Activated CD4-positive, alpha-beta memory T cell treated with anti-CD3 and anti-CD28 coated beads, Interleukin-2, amount 10 ng/mL, durations not matched to agents 7 days and 5 days (primary cell): ENCODE results near the gene GSDME. TPM values are rescaled to one million over a fixed set of nuclear protein-coding genes. Genes with fewer than 3 reads are reported as not detected.

ENCODE experiments used
- CTCF ChIA-PET: fragments of 350-600 bp; sonication (Branson Sonifier 250); formaldehyde crosslinking; loops from one replicate; lab custom pipeline; 2021; ENCODE audit warnings: antibody characterized with exemption, inconsistent platforms; lab: Charles Lee
- POLR2A ChIA-PET: fragments of 350-600 bp; sonication (Branson Sonifier 250); formaldehyde crosslinking; loops from one replicate; lab custom pipeline; 2021; ENCODE audit warnings: antibody characterized with exemption; lab: Charles Lee
- DNase-seq: peaks from one replicate; pipeline ENCODE4 v3.0.0-alpha.2; 2020
- H3K27ac Mint-ChIP-seq: one replicate; pipeline ENCODE4 v1.8.0; 2021; ENCODE audit warnings: mild to moderate bottlenecking, mixed read lengths
- H3K27me3 Mint-ChIP-seq: one replicate; pipeline ENCODE4 v1.8.0; 2021; ENCODE audit warnings: mixed read lengths
- H3K36me3 Mint-ChIP-seq: one replicate; pipeline ENCODE4 v1.8.0; 2021; ENCODE audit warnings: low read depth, mixed read lengths
- H3K4me1 Mint-ChIP-seq: one replicate; pipeline ENCODE4 v1.8.0; 2021; ENCODE audit warnings: mixed read lengths
- H3K4me3 Mint-ChIP-seq: one replicate; pipeline ENCODE4 v1.8.0; 2021; ENCODE audit warnings: mild to moderate bottlenecking, mixed read lengths
- H3K9me3 Mint-ChIP-seq: one replicate; pipeline ENCODE4 v1.8.0; 2021; ENCODE audit warnings: mixed read lengths
- total RNA-seq, 2 experiments: library from RNA; stranded (reverse); gene quantifications; one replicate each; pipeline ENCODE4 v1.2.3, GENCODE V29; 2021

Gene GSDME
- total RNA-seq, 2 experiments from 2014 or later, result 1.7 to 1.8 TPM

DNA sequence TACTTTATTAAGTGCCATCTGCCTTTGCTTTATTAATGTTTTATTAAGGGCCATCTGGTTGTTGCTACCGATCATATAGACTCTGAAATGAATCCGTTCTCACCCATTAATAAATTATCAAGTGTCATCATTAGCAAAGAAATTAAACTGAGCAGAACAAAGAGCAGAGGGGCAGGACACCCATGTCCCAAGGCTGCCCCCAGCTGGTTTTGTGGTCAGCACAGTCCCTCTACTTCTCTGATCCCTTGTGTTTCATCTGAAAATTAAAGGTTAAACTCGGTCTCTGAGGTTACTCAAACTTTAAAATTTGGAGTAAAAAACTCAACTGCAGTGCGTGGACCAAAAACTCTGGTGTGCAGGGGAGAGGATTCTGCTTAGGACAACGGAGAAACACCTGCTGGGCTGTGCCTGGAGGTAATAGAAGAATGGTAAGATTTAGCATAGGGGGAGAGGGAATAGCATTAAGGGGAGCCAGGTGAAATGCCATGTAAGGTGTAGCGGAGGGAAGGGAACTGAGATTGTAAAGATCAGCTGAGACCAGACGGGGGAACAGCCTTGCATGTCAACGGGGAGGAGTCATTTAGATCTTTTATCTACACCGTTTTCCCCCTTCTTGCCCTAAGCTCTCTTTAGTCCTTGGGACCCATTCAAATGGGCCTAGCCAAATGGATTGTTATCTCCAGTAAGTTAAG, 10.8 kb upstream of the GSDME start:
- peaks cover 6% of the 10 kb centered on the region for H3K36me3 Mint-ChIP-seq
- no peak overlapping the region for H3K27ac Mint-ChIP-seq
- peaks cover 28% of the 10 kb centered on the region for H3K27me3 Mint-ChIP-seq
- CTCF ChIA-PET, result interaction anchor here (1.0 to 1.5 kb wide), 3 partner anchors 43 to 330 kb away, joined by 3 to 4 read pairs (median 3); no protein-coding TSS in a partner anchor
- POLR2A ChIA-PET, result interaction anchor here (1.3 kb wide), 1 partner anchor 358 kb away, joined by 6 read pairs; the partner anchor contains the start of gene CYCS
- H3K4me3 Mint-ChIP-seq, result no peak overlapping the region
- H3K9me3 Mint-ChIP-seq, result peaks cover 7% of the 10 kb centered on the region
- peaks cover 27% of the 10 kb centered on the region for H3K4me1 Mint-ChIP-seq
- DNase-seq, result no peak

DNA sequence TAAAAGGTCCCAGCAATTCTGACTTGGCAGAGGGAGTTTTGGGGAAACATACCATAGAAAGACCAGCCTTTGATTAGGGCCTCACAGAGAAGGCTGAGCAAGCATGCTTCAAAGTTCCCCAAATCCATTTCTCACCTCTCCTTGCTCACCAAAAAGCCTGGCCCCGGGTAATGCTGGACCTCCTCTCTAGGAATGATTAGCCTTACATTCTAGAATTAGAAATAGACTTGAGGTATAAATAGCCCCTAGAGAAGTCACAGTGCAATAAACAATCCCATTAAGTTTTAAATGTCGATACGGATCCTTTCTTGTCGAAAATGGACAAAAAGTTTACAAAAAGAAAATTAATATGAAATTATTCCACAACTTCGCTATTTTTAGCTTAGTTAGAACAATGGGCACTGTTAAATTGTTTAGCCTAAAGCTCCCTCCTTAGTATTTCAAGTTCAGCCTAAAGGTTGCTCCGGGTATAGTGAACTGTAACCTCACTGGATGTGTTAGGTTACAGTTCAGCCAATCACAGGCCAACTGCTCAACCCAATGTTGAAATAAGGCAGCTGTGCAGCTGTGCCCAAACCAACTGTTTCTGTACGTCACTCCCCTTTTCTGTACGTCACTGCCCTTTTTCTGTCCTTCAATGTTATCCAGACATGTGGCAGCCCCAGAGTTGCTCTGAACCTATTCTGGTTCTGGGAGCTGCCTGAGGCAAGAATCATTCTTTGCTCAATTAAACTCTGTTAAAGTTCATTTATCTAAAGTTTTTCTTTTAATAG, 7.9 kb upstream of the GSDME start:
- no peak overlapping the region for H3K4me3 Mint-ChIP-seq
- no peaks in the 10 kb centered on the region for H3K9me3 Mint-ChIP-seq
- no peak overlapping the region for H3K27ac Mint-ChIP-seq
- no peak for DNase-seq
- peaks cover 44% of the 10 kb centered on the region for H3K27me3 Mint-ChIP-seq
- peaks cover 22% of the 10 kb centered on the region for H3K4me1 Mint-ChIP-seq
- H3K36me3 Mint-ChIP-seq, result peaks cover under 1% of the 10 kb centered on the region
- ChIA-PET CTCF (no interaction called here), POLR2A (no interaction called here)

GRCh38 chr7:24764011-24764410, 6.7 kb upstream of the GSDME start:
- no peak for DNase-seq
- peaks cover 10% of the 10 kb centered on the region for H3K4me1 Mint-ChIP-seq
- peaks cover 52% of the 10 kb centered on the region for H3K27me3 Mint-ChIP-seq
- no peaks in the 10 kb centered on the region for H3K36me3 Mint-ChIP-seq
- POLR2A ChIA-PET, result no interaction called here
- CTCF ChIA-PET, result no interaction called here
- H3K27ac Mint-ChIP-seq, result no peak overlapping the region
- H3K9me3 Mint-ChIP-seq, result no peaks in the 10 kb centered on the region
- H3K4me3 Mint-ChIP-seq, result no peak overlapping the region

GRCh38 chr7:24763303-24763901, 6.1 kb upstream of the GSDME start:
- peaks cover 58% of the 10 kb centered on the region for H3K27me3 Mint-ChIP-seq
- peaks cover 4% of the 10 kb centered on the region for H3K4me1 Mint-ChIP-seq
- H3K4me3 Mint-ChIP-seq, result no peak overlapping the region
- no peak for DNase-seq
- ChIA-PET CTCF (no interaction called here), POLR2A (no interaction called here)
- H3K36me3 Mint-ChIP-seq, result no peaks in the 10 kb centered on the region
- H3K27ac Mint-ChIP-seq, result no peak overlapping the region
- no peaks in the 10 kb centered on the region for H3K9me3 Mint-ChIP-seq

GRCh38 chr7:24762771-24763170, 5.5 kb upstream of the GSDME start:
- Mint-ChIP-seq H3K4me3 (no peak overlapping the region), H3K9me3 (no peaks in the 10 kb centered on the region), H3K36me3 (no peaks in the 10 kb centered on the region), H3K27me3 (peaks cover 60% of the 10 kb centered on the region), H3K4me1 (peaks cover 4% of the 10 kb centered on the region), H3K27ac (no peak overlapping the region)
- CTCF ChIA-PET, result interaction anchor here (0.7 kb wide), 1 partner anchor 59 kb away, joined by 3 read pairs; no protein-coding TSS in a partner anchor
- POLR2A ChIA-PET, result no interaction called here
- DNase-seq, result no peak

DNA sequence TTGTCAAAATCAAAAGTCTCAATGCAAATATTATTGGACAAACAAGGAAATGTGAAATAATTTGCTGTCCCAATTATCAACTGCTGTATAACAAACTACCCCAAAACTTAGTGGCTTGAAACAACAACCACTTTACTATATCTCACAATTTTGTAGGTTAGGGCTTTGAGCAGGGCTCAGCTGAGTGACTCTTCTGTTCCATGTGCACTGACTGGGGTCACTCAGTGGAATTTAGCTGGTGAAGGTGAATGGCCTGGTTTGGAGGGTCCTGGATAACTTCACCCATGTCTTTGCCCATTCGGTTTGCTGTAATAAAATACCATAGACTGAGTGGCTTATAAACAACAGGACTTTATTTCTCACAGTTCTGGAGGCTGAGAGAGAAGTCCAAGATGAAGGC, 3.7 kb upstream of the GSDME start:
- ChIA-PET CTCF (no interaction called here), POLR2A (interaction anchor here (1.0 kb wide), 1 partner anchor 64 kb away, joined by 3 read pairs; no protein-coding TSS in a partner anchor)
- H3K36me3 Mint-ChIP-seq, result no peaks in the 10 kb centered on the region
- H3K9me3 Mint-ChIP-seq, result no peaks in the 10 kb centered on the region
- peaks cover 12% of the 10 kb centered on the region for H3K4me1 Mint-ChIP-seq
- DNase-seq, result no peak
- H3K4me3 Mint-ChIP-seq, result no peak overlapping the region
- peaks cover 64% of the 10 kb centered on the region for H3K27me3 Mint-ChIP-seq
- H3K27ac Mint-ChIP-seq, result no peak overlapping the region

DNA sequence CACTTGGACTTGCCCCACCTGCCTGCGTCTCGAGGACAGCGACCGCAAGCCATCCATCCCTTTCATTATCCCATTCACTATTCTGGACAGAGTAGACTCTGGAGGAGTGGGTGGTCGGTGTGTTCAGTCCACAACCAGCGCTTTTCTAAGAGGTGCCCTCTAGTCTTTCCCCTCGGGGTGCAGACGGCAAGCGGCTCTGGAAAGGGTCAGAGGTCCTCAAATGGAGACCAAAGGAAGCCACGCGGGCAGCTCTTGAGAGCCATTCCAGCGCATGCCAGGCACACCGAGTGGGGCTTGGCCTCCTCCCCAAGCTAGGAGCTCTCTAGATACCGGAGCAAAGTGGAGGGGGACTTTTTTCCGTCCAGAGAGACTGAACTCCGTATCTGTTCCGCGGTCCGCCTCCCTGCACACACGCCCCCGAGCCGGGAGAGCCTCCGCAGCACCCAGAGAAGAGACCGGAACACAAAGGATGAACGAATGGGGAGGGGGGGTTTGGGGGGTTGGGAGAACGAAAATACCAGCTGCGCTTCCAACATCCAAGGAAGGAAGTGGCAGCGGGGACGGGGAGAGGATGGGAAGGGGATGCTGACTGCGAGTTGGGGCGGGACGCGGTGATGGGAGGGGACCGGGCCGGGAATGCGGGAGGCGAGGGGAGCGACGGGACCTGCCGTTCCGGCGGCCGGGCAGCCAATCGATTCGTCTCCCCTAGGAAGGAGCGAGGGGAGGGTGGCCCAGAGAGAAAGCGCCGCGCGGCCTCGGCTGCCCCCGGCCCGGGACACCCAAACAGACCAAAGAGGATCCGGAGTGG, 515 bp downstream of the GSDME start:
- Mint-ChIP-seq H3K9me3 (no peaks in the 10 kb centered on the region), H3K4me1 (peaks cover 25% of the 10 kb centered on the region), H3K27me3 (peaks cover 69% of the 10 kb centered on the region), H3K4me3 (peak overlapping the region; percentile 74), H3K27ac (no peak overlapping the region), H3K36me3 (no peaks in the 10 kb centered on the region)
- DNase-seq, result peak; percentile 23
- ChIA-PET POLR2A (interaction anchor here (1.2 to 1.9 kb wide), 4 partner anchors 13 to 368 kb away, joined by 4 to 10 read pairs (median 4); partner anchors contain the start of gene CYCS), CTCF (interaction anchor here (0.6 to 1.3 kb wide), 3 partner anchors 88 to 368 kb away, joined by 3 read pairs; partner anchors contain the start of gene CYCS)

DNA sequence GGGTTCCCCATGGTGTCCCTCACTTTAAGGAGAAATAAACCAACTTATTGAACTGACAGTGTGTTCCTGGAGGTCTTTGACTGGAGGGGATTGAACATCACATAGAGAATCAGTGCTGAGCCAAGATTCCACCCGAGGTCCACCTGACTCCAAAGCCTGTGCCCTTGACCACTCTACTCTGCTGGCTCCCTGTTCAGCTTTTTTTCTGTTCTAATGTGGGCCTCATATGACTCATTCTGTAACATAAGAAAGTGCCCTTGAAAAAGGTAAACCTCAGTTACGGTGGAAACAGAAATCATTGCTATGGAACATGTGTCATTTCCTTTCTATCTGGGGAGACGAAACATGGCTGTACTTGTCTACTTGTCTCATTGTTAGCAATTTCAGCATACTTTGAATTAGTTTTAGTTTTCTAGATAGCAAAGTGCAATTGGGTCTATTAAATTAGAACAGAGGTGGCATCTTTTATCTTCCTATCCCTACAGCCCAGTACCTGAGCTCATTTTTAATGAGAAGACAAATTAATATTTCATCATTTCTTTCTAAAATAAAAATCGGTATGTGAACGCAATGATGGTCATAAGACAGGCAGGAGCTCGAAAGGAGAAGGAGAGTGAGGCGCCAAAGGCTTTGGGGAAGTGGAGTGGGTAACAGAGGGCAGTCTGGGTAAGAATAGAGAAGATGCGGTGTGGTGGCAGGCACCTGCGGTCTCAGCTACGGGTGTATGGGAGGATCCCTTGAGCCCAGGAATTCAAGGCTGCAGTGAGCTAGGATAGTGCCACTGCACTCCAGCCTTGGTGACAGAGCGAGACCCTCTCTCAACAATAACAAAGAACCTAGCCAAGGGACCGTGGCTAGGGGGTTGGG, 1.5 kb downstream of the GSDME start:
- no peaks in the 10 kb centered on the region for H3K9me3 Mint-ChIP-seq
- H3K27me3 Mint-ChIP-seq, result peaks cover 61% of the 10 kb centered on the region
- H3K36me3 Mint-ChIP-seq, result no peaks in the 10 kb centered on the region
- peak overlapping the region; percentile 25 for H3K27ac Mint-ChIP-seq
- DNase-seq, result no peak
- ChIA-PET POLR2A (interaction anchor here (1.2 to 1.9 kb wide), 4 partner anchors 14 to 369 kb away, joined by 4 to 10 read pairs (median 4); partner anchors contain the start of gene CYCS), CTCF (interaction anchor here (0.6 to 1.3 kb wide), 3 partner anchors 89 to 369 kb away, joined by 3 read pairs; partner anchors contain the start of gene CYCS)
- peaks cover 25% of the 10 kb centered on the region for H3K4me1 Mint-ChIP-seq
- H3K4me3 Mint-ChIP-seq, result peak overlapping the region; percentile 74

DNA sequence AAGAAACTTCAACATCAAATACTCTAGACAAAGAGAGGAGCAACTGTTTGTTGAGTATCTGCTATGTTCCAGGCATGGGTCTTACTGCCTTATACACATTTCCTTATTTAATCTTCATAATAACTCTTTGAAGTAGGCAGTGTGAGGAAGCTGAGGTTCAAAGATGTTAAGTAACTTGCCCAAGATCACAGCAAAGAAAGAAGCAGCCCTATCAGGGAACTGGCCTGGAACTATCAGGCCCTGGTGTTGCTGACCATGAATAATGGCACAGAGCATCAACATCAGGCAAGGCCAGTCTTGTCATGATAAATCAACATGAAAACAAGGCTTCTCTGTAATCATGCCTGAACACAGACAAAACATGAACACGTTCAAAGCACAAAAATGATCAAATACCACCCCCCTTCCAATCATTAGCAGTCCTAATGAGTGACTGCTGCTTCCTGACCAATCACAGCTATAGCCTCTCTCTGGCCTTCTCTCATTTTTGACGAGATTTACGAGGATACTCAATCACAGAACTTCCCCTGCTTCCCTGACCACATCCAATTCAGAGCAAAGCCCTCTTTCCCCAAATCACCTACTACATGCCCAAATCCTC, 2.3 kb downstream of the GSDME start:
- ChIA-PET CTCF (no interaction called here), POLR2A (interaction anchor here (1.3 kb wide), 1 partner anchor 46 kb away, joined by 5 read pairs; no protein-coding TSS in a partner anchor)
- Mint-ChIP-seq H3K36me3 (no peaks in the 10 kb centered on the region), H3K4me1 (peaks cover 25% of the 10 kb centered on the region), H3K4me3 (no peak overlapping the region), H3K27ac (no peak overlapping the region), H3K27me3 (peaks cover 56% of the 10 kb centered on the region), H3K9me3 (no peaks in the 10 kb centered on the region)
- DNase-seq, result no peak

DNA sequence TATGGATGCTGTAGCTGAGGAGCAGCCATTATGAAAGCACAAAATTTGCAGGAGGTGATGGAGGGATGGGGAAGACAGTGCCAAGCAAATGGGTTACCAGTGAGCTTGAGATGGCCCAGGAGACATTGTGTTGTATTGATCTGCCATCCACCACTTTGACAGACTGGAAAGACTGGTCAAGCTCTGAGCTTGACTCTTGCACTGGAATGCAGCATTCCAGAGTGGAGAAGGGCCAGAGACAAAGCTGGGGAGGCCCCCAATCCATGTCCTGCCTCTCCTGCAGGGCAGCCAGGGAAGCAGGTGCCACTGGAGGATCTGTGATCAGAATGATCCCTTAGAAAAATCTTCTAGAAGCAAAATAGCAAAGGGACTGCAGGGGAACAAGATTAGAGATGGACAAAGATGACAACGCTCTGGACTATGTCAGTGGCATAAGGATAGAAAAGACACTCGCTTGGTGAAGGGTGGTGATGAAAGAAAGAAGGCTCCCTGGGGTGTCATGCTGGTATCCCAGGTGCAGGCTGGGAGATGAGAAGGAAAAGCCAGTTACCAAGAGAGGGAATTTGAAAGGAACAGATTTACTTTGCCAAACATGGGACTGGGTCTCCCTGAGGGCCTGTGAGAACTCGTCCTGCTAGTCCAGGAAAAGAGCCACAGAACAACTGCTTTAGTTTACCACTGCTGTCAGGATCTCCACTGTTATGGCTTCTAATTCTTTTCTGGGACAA, 5.0 kb downstream of the GSDME start:
- no peak overlapping the region for H3K4me3 Mint-ChIP-seq
- no peak for DNase-seq
- ChIA-PET POLR2A (no interaction called here), CTCF (no interaction called here)
- H3K27me3 Mint-ChIP-seq, result peaks cover 38% of the 10 kb centered on the region
- H3K4me1 Mint-ChIP-seq, result peaks cover 21% of the 10 kb centered on the region
- H3K9me3 Mint-ChIP-seq, result no peaks in the 10 kb centered on the region
- no peaks in the 10 kb centered on the region for H3K36me3 Mint-ChIP-seq
- no peak overlapping the region for H3K27ac Mint-ChIP-seq

DNA sequence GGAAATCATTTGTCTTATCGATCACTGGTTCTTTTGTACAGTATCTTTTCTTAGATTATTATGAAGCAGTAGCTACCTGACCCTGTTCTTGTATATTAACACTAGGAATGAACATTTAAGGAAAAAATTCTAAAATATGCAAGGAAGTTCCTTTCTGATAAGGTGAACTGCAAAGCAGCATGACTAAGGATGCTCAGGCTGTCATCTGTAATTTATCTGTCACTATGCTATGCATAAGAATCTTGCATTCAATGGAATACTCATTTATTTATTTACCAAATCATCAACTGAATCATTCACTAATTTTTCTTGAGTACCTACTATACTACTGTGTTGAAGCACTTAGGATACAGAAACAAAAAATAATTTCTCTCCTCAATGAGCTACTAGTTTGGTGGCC, 5.8 kb downstream of the GSDME start:
- H3K4me1 Mint-ChIP-seq, result peaks cover 18% of the 10 kb centered on the region
- no peak overlapping the region for H3K27ac Mint-ChIP-seq
- ChIA-PET POLR2A (no interaction called here), CTCF (no interaction called here)
- H3K27me3 Mint-ChIP-seq, result peaks cover 34% of the 10 kb centered on the region
- DNase-seq, result no peak
- H3K4me3 Mint-ChIP-seq, result no peak overlapping the region
- H3K9me3 Mint-ChIP-seq, result no peaks in the 10 kb centered on the region
- H3K36me3 Mint-ChIP-seq, result no peaks in the 10 kb centered on the region
